ENCODE results near the gene DGLUCY. TPM values are rescaled to one million over a fixed set of nuclear protein-coding genes. Genes with fewer than 3 reads are reported as not detected.
A peak's percentile ranks its signal among the peaks of the same experiment; 100 is the strongest.

DGLUCY gene
- total and polyA plus RNA-seq, 2 donors (not counting 1 experiment from before 2014, with no cell fraction given) = 91.5 to 103 TPM

DNA sequence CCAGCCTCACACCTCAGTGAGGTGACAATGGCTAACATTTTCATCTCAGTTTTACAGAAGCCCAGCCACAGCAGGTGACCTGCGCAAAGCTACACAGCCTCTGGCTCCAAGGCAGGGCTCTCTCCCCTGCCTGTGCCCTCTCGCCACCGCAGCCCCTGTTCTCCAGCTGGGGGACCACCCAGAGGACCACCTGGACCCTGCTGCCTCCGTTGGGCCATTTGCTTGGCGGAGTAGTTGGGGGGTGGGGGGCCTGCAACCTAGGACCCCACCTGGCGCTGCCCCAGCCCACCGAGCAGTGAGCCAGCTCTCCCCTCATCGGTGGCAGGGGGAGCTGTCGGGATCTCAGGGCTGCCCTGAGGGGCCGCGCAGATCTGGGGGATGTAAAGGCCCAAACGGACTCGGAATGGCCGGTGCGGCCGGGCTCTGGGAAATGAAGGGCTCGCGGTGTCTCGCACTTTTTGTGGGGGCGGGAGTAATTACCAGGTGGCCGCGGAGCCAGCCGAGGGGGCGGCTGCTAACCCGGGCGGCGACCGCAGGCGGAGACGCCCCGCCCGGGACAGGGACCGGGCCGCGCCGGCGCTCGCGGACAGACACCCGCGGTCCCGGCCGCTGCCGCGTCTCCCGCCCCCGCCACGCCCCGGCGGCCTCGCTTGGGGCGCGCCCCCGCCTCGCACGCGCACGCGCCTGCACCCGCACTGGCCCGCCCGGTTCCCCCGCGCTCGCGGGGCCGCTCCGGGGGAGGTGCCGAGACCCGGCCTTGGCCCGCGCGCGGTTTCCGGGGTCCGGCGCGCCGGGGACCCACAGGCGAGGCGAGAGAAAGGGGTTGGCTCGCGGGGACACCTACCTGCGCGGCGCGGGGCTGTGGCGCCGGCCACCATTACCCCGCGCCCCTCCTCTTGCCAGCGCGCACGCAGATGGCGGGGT lies 139.3 kb downstream of the DGLUCY start:
- H3K27me3 ChIP-seq (replicated peaks in 1 of 4; ENCODE audit: control extremely low read depth in 1 of 4, control insufficient read depth in 3 of 4, insufficient read depth in 4 of 4, low read length in 3 of 4) = no peaks in the 10 kb centered on the region
- peak; percentile 63 for ATAC-seq (ENCODE audit: low read depth)
- peak overlapping the region; percentile 63 for H3K27ac Mint-ChIP-seq
- peaks cover 51% of the 10 kb centered on the region for H3K4me1 Mint-ChIP-seq
- H4K20me1 ChIP-seq (ENCODE audit: control insufficient read depth, insufficient read depth, low read length, poor library complexity, severe bottlenecking) = no peaks in the 10 kb centered on the region
- H3K9ac ChIP-seq (ENCODE audit: low read length) = peak overlapping the region; percentile 78
- peaks cover 37 to 43% of the 10 kb centered on the region in 2 donors for H3K4me1 ChIP-seq (ENCODE audit: control insufficient read depth in 2 of 2, insufficient read depth in 2 of 2, low read length in 2 of 2)
- peak overlapping the region; percentile 73 for H2AFZ ChIP-seq (ENCODE audit: insufficient read depth, low read depth, low read length, poor library complexity, severe bottlenecking)
- CTCF ChIA-PET = interaction anchor here (0.7 to 2.0 kb wide), 5 partner anchors 9 to 492 kb away, joined by 4 to 8 read pairs (median 6); partner anchors contain the start of gene GPR68
- no peaks in the 10 kb centered on the region for H3K27me3 Mint-ChIP-seq
- WGBS (ENCODE audit: insufficient coverage) = 4% methylated on average over 94 of the region's 95 CpGs
- H3K9me3 Mint-ChIP-seq (ENCODE audit: insufficient read depth) = no peaks in the 10 kb centered on the region
- H3K9me3 ChIP-seq (ENCODE audit: control extremely low read depth in 1 of 3, control insufficient read depth in 2 of 3, insufficient read depth in 1 of 3, low read length in 2 of 3) = no peaks in the 10 kb centered on the region
- H3K4me2 ChIP-seq (replicated peaks; ENCODE audit: low read depth, low read length, poor library complexity, severe bottlenecking) = peak overlapping the region; percentile 98
- H3K36me3 ChIP-seq (replicated peaks in 1 of 2; ENCODE audit: control extremely low read depth in 1 of 2, control insufficient read depth in 1 of 2, extremely low read depth in 1 of 2, insufficient read depth in 2 of 2, low read length in 1 of 2) = no peaks in the 10 kb centered on the region
- peak; percentile 60 for DNase-seq
- peak overlapping the region; percentile 86 for H3K4me3 Mint-ChIP-seq
- TF ChIP-seq, protein P1, sequence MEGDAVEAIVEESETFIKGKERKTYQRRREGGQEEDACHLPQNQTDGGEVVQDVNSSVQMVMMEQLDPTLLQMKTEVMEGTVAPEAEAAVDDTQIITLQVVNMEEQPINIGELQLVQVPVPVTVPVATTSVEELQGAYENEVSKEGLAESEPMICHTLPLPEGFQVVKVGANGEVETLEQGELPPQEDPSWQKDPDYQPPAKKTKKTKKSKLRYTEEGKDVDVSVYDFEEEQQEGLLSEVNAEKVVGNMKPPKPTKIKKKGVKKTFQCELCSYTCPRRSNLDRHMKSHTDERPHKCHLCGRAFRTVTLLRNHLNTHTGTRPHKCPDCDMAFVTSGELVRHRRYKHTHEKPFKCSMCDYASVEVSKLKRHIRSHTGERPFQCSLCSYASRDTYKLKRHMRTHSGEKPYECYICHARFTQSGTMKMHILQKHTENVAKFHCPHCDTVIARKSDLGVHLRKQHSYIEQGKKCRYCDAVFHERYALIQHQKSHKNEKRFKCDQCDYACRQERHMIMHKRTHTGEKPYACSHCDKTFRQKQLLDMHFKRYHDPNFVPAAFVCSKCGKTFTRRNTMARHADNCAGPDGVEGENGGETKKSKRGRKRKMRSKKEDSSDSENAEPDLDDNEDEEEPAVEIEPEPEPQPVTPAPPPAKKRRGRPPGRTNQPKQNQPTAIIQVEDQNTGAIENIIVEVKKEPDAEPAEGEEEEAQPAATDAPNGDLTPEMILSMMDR (IDR thresholded peaks at IDR 0.05) = no peak
- TF ChIP-seq EZH2 (IDR thresholded peaks at IDR 0.05; ENCODE audit: borderline replicate concordance, insufficient read depth, low read depth, low read length, poor library complexity, severe bottlenecking) = no peak
- H3K79me2 ChIP-seq (ENCODE audit: control insufficient read depth, insufficient read depth, low read length) = no peaks in the 10 kb centered on the region
- POLR2A ChIA-PET = interaction anchor here (0.8 to 1.7 kb wide), 2 partner anchors 9 to 11 kb away, joined by 3 to 8 read pairs; partner anchors contain the start of gene GPR68
- H3K27ac ChIP-seq (ENCODE audit: low read length in 2 of 2) = peak overlapping the region in 1 of 2 donors; percentile 49
- peak overlapping the region in 4 of 5 experiments; percentile 50 to 67 (median 58) for H3K4me3 ChIP-seq (ENCODE audit: control extremely low read depth in 1 of 5, extremely low read depth in 1 of 5, insufficient read depth in 1 of 5, low read depth in 2 of 5, low read length in 4 of 5)
- intact Hi-C loops (cut with micrococcal nuclease) = loop anchor here (1.0 kb wide), 1 partner anchor 10 kb away; no protein-coding TSS in a partner anchor
